Astrocyte (in vitro differentiated cells and primary cell): ENCODE results near the gene QRICH1. TPM values are rescaled to one million over a fixed set of nuclear protein-coding genes. Genes with fewer than 3 reads are reported as not detected.
"Not testable (repeated sequence)": the region's sequence is repeated elsewhere in the genome, so short reads cannot be mapped to it uniquely, and the experiment has no call there.

ENCODE experiments used
- DNase-seq: peaks from one replicate; pipeline ENCODE4 v3.0.0-alpha.2; 2010; ENCODE audit warnings: low read depth
- FAIRE-seq: peaks from 2 replicates; lab custom pipeline; 2011; peaks lifted over from hg19 to GRCh38; lab: Jason Lieb, UNC
- H2AFZ ChIP-seq: 2 replicates; pipeline ENCODE4 v1.6.0; 2012; ENCODE audit warnings: low read depth, low read length, inconsistent platforms
- H3K27ac ChIP-seq: 2 replicates; pipeline ENCODE4 v1.5.1; 2011; ENCODE audit warnings: low read depth, low read length, inconsistent platforms
- H3K27me3 ChIP-seq: 2 replicates; pipeline ENCODE4 v1.6.0; 2011; ENCODE audit warnings: low read length, inconsistent platforms; ENCODE audit not compliant: insufficient read depth
- H3K36me3 ChIP-seq: 2 replicates; pipeline ENCODE4 v1.5.1; 2011; ENCODE audit warnings: low read length, inconsistent platforms; ENCODE audit not compliant: insufficient read depth
- H3K4me1 ChIP-seq: 2 replicates; pipeline ENCODE4 v1.5.1; 2011; ENCODE audit warnings: low read length, inconsistent platforms; ENCODE audit not compliant: insufficient read depth
- H3K4me2 ChIP-seq: 2 replicates; pipeline ENCODE4 v1.6.0; 2012; ENCODE audit warnings: low read length, inconsistent platforms
- H3K4me3 ChIP-seq: 2 replicates; pipeline ENCODE4 v1.5.1; 2011; ENCODE audit warnings: low read depth, mild to moderate bottlenecking, low read length, inconsistent platforms; ENCODE audit not compliant: insufficient read depth
- H3K79me2 ChIP-seq: 2 replicates; pipeline ENCODE4 v1.6.0; 2012; ENCODE audit warnings: mild to moderate bottlenecking, low read length, inconsistent platforms; ENCODE audit not compliant: insufficient read depth
- H3K9ac ChIP-seq: 2 replicates; pipeline ENCODE4 v1.6.0; 2012; ENCODE audit warnings: mild to moderate bottlenecking, low read length, inconsistent platforms
- H3K9me3 ChIP-seq: 2 replicates; pipeline ENCODE4 v1.5.1; 2012; ENCODE audit warnings: low read depth, mild to moderate bottlenecking, low read length, inconsistent platforms; ENCODE audit not compliant: insufficient read depth
- H4K20me1 ChIP-seq: 2 replicates; pipeline ENCODE4 v1.6.0; 2012; ENCODE audit warnings: low read length, inconsistent platforms; ENCODE audit not compliant: insufficient read depth
- H3K27ac Mint-ChIP-seq: one replicate; pipeline ENCODE4 v1.8.0; 2021; ENCODE audit warnings: mild to moderate bottlenecking, mixed read lengths; ENCODE audit not compliant: unreplicated experiment
- H3K27me3 Mint-ChIP-seq: one replicate; pipeline ENCODE4 v1.8.0; 2021; ENCODE audit warnings: low read depth, mixed read lengths; ENCODE audit not compliant: unreplicated experiment
- H3K36me3 Mint-ChIP-seq: one replicate; pipeline ENCODE4 v1.8.0; 2021; ENCODE audit warnings: low read depth, mixed read lengths; ENCODE audit not compliant: unreplicated experiment
- H3K4me1 Mint-ChIP-seq: one replicate; pipeline ENCODE4 v1.8.0; 2021; ENCODE audit warnings: low read depth, mixed read lengths; ENCODE audit not compliant: unreplicated experiment
- H3K4me3 Mint-ChIP-seq: one replicate; pipeline ENCODE4 v1.8.0; 2021; ENCODE audit warnings: mild to moderate bottlenecking, moderate library complexity, mixed read lengths; ENCODE audit not compliant: unreplicated experiment
- H3K9me3 Mint-ChIP-seq: one replicate; pipeline ENCODE4 v1.8.0; 2021; ENCODE audit warnings: mild to moderate bottlenecking, mixed read lengths; ENCODE audit not compliant: unreplicated experiment
- EZH2 ChIP-seq: IDR thresholded peaks from 2 replicates; pipeline ENCODE4 v1.6.1; 2012; ENCODE audit warnings: mild to moderate bottlenecking, low read length, inconsistent platforms; ENCODE audit not compliant: insufficient read depth
- total RNA-seq: library from RNA; stranded (reverse); gene quantifications from 2 replicates; pipeline ENCODE4 v1.2.1, GENCODE V29; 2021
- TF ChIP-seq, protein P1 (sequence below): IDR thresholded peaks from 2 replicates; pipeline ENCODE4 v1.5.1; 2011; ENCODE audit warnings: low read depth, mild to moderate bottlenecking, inconsistent platforms, low read length, moderate library complexity; ENCODE audit not compliant: insufficient read depth

The QRICH1 gene
- total RNA-seq, 1 donor from 2014 or later, result 119 TPM

DNA sequence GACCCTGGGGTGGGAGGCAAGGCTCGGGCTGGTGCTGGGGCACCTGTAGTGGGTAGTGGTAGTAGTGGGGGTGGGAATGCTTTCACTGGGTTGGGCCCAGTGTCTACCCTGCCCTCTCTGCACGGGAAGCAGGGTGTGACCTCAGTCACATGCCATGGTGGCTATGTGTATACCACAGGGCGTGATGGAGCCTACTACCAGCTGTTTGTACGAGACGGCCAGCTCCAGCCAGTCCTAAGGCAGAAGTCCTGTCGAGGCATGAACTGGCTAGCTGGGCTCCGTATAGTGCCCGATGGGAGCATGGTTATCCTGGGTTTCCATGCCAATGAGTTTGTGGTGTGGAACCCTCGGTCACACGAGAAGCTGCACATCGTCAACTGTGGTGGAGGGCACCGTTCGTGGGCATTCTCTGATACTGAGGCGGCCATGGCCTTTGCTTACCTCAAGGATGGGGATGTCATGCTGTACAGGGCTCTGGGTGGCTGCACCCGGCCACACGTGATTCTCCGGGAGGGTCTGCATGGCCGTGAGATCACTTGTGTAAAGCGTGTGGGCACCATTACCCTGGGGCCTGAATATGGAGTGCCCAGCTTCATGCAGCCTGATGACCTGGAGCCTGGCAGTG is 80.6 kb downstream of the QRICH1 start:
- H3K27ac ChIP-seq, result no peak overlapping the region
- FAIRE-seq, result no peak

DNA sequence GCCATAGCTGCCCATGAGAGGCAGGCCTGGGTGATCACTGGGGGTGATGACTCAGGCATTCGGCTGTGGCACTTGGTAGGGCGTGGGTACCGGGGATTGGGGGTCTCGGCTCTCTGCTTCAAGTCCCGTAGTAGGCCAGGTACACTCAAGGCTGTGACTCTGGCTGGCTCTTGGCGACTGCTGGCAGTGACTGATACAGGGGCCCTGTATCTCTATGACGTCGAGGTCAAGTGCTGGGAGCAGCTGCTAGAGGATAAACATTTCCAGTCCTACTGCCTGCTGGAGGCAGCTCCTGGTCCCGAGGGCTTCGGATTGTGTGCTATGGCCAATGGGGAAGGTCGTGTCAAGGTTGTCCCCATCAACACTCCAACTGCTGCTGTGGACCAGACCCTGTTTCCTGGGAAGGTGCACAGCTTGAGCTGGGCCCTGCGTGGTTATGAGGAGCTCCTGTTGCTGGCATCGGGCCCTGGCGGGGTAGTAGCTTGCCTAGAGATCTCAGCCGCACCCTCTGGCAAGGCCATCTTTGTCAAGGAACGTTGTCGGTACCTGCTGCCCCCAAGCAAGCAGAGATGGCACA is 81.3 kb downstream of the QRICH1 start:
- H3K4me3 ChIP-seq, result no peak overlapping the region
- TF ChIP-seq, protein P1, sequence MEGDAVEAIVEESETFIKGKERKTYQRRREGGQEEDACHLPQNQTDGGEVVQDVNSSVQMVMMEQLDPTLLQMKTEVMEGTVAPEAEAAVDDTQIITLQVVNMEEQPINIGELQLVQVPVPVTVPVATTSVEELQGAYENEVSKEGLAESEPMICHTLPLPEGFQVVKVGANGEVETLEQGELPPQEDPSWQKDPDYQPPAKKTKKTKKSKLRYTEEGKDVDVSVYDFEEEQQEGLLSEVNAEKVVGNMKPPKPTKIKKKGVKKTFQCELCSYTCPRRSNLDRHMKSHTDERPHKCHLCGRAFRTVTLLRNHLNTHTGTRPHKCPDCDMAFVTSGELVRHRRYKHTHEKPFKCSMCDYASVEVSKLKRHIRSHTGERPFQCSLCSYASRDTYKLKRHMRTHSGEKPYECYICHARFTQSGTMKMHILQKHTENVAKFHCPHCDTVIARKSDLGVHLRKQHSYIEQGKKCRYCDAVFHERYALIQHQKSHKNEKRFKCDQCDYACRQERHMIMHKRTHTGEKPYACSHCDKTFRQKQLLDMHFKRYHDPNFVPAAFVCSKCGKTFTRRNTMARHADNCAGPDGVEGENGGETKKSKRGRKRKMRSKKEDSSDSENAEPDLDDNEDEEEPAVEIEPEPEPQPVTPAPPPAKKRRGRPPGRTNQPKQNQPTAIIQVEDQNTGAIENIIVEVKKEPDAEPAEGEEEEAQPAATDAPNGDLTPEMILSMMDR, result no peak
- peaks cover 95% of the 10 kb centered on the region for H3K79me2 ChIP-seq
- FAIRE-seq (no peak), DNase-seq (no peak)
- peaks cover 27% of the 10 kb centered on the region for H3K36me3 ChIP-seq
- Mint-ChIP-seq H3K4me3 (no peak overlapping the region), H3K36me3 (peaks cover 26% of the 10 kb centered on the region), H3K27me3 (no peaks in the 10 kb centered on the region), H3K9me3 (no peaks in the 10 kb centered on the region), H3K4me1 (peaks cover 8% of the 10 kb centered on the region), H3K27ac (no peak overlapping the region)
- peaks cover 16% of the 10 kb centered on the region for H3K4me1 ChIP-seq
- no peak overlapping the region for H3K9ac ChIP-seq
- no peaks in the 10 kb centered on the region for H3K9me3 ChIP-seq
- H3K27ac ChIP-seq, result no peak overlapping the region
- H2AFZ ChIP-seq, result no peak overlapping the region
- no peak overlapping the region for H3K4me2 ChIP-seq
- H4K20me1 ChIP-seq, result peaks cover 83% of the 10 kb centered on the region
- no peaks in the 10 kb centered on the region for H3K27me3 ChIP-seq

More for the DNA sequence above, 80.6 kb downstream of the QRICH1 start:
- H3K4me3 Mint-ChIP-seq, result no peak overlapping the region
- H3K27me3 Mint-ChIP-seq, result no peaks in the 10 kb centered on the region
- Histone ChIP-seq H3K27me3 (no peaks in the 10 kb centered on the region), H3K4me3 (no peak overlapping the region), H3K9me3 (no peaks in the 10 kb centered on the region), H4K20me1 (peaks cover 79% of the 10 kb centered on the region), H2AFZ (no peak overlapping the region), H3K9ac (no peak overlapping the region), H3K4me1 (peaks cover 18% of the 10 kb centered on the region), H3K36me3 (peaks cover 27% of the 10 kb centered on the region), H3K4me2 (no peak overlapping the region), H3K79me2 (peaks cover 92% of the 10 kb centered on the region)
- no peaks in the 10 kb centered on the region for H3K9me3 Mint-ChIP-seq
- TF ChIP-seq, protein P1, result no peak
- TF ChIP-seq EZH2, result no peak
- DNase-seq, result no peak
- H3K4me1 Mint-ChIP-seq, result peaks cover 7% of the 10 kb centered on the region
- H3K27ac Mint-ChIP-seq, result no peak overlapping the region
- peaks cover 26% of the 10 kb centered on the region for H3K36me3 Mint-ChIP-seq

DNA sequence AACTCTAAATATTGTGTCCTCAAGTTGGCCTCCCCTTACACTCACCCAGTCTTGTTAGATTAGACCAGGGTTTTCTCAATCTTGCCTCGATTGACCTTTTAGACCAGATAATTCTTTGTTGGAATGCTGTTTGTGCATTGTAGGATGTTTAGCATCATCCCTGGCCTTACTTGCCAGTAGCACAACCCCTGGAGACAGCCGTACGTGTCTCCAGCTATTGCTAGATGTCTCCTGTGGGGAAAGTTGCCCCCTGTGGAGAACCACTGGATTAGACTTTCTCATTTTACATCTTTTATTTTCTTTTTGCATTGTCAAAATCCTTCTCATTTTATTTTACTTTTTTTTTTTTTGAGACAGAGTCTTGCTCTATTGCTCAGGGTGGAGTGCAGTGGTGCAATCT is 84.5 kb downstream of the QRICH1 start:
- no peak overlapping the region for H3K9ac ChIP-seq
- no peak for DNase-seq
- peaks cover 16% of the 10 kb centered on the region for H3K4me1 ChIP-seq
- H3K9me3 Mint-ChIP-seq, result no peaks in the 10 kb centered on the region
- H3K4me2 ChIP-seq, result peak overlapping the region; percentile 35
- H3K27ac Mint-ChIP-seq, result no peak overlapping the region
- H3K27me3 ChIP-seq, result no peaks in the 10 kb centered on the region
- H3K36me3 ChIP-seq, result peaks cover 11% of the 10 kb centered on the region
- H3K4me3 ChIP-seq, result no peak overlapping the region
- peaks cover 8% of the 10 kb centered on the region for H3K4me1 Mint-ChIP-seq
- peaks cover 13% of the 10 kb centered on the region for H3K36me3 Mint-ChIP-seq
- FAIRE-seq, result no peak
- no peaks in the 10 kb centered on the region for H3K27me3 Mint-ChIP-seq
- H2AFZ ChIP-seq, result no peak overlapping the region
- H3K9me3 ChIP-seq, result no peaks in the 10 kb centered on the region
- H3K4me3 Mint-ChIP-seq, result no peak overlapping the region
- peaks cover 79% of the 10 kb centered on the region for H3K79me2 ChIP-seq
- peaks cover 57% of the 10 kb centered on the region for H4K20me1 ChIP-seq
- H3K27ac ChIP-seq, result no peak overlapping the region
- TF ChIP-seq, protein P1, result no peak
- TF ChIP-seq EZH2, result no peak

DNA sequence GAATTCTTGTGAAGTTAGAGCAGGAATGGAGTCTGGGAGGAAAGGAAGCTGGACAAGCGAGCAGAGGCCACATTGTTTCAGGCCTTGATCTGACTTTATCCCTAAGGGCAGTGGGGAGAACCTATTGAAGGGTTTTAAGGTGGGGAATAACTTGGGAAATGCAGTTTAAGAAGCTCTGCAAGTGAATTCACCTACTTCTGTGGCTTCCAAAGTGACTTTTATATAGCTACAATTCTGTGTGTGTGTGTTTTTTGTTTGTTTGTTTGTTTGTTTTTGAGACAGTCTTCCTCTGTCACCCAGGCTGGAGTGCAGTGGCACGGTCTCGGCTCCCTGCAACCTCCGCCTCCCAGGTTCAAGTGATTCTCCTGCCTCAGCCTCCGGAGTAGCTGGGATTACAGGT is 85.2 kb downstream of the QRICH1 start:
- H3K27me3 Mint-ChIP-seq, H2AFZ ChIP-seq, H3K4me1 Mint-ChIP-seq, DNase-seq, H3K27me3 ChIP-seq, H3K9me3 ChIP-seq, FAIRE-seq, H3K9me3 Mint-ChIP-seq: not testable (repeated sequence)
- peaks cover 11% of the 10 kb centered on the region for H3K36me3 ChIP-seq
- H3K79me2 ChIP-seq, result peaks cover 73% of the 10 kb centered on the region
- peak overlapping the region; percentile 80 for H3K4me3 ChIP-seq
- peak overlapping the region; percentile 97 for H3K4me3 Mint-ChIP-seq
- peak overlapping the region; percentile 17 for H3K27ac ChIP-seq
- H3K4me1 ChIP-seq, result peaks cover 16% of the 10 kb centered on the region
- H3K4me2 ChIP-seq, result peak overlapping the region; percentile 98
- H4K20me1 ChIP-seq, result peaks cover 50% of the 10 kb centered on the region
- peak overlapping the region; percentile 99 for H3K9ac ChIP-seq
- H3K36me3 Mint-ChIP-seq, result peaks cover 13% of the 10 kb centered on the region
- H3K27ac Mint-ChIP-seq, result peak overlapping the region; percentile 86
